GM12878 (cell line): ENCODE data around the gene TSEN34. TPM values are rescaled to one million over a fixed set of nuclear protein-coding genes. Genes with fewer than 3 reads are reported as not detected.

Source experiments
- ATAC-seq: fragments of 200-7000 bp; cut with Tn5 transposase; 3 replicates; pipeline ENCODE4 v1.9.1; 2020; ENCODE audit warnings: mild to moderate bottlenecking, moderate library complexity
- BruUV-seq: library from RNA; stranded (reverse); fragments of 400-500 nt; replicated peaks from 2 replicates; lab custom pipeline; 2021; lab: Mats Ljungman, UMichigan
- CTCF ChIA-PET: fragments of 300-600 bp; sonication (Branson Sonifier 250); formaldehyde crosslinking; extraction: SDS; loops from one replicate; lab custom pipeline; 2021; ENCODE audit warnings: inconsistent platforms; lab: Yijun Ruan, JAX
- POLR2A ChIA-PET: fragments of 350-600 bp; formaldehyde crosslinking; extraction: SDS; loops from one replicate; lab custom pipeline; 2021; ENCODE audit warnings: inconsistent platforms; lab: Charles Lee
- RAD21 ChIA-PET: fragments of 300-600 bp; sonication (Branson Sonifier 250); formaldehyde crosslinking; loops from one replicate; lab custom pipeline; 2023; ENCODE audit warnings: antibody characterized with exemption; ENCODE audit not compliant: unreplicated experiment; lab: Charles Lee
- SMC1A ChIA-PET: fragments of 300-600 bp; sonication (Branson Sonifier 250); formaldehyde crosslinking; loops from one replicate; lab custom pipeline; 2023; ENCODE audit not compliant: unreplicated experiment, uncharacterized antibody; lab: Charles Lee
- DNase-seq: peaks from one replicate; pipeline ENCODE4 v3.0.0-alpha.2; 2011; ENCODE audit warnings: low read depth, low spot score
- FAIRE-seq: peaks from 3 replicates; lab custom pipeline; 2011; peaks lifted over from hg19 to GRCh38; lab: Jason Lieb, UNC
- H2AFZ ChIP-seq: 2 replicates; pipeline ENCODE4 v1.6.0; 2011; ENCODE audit warnings: low read depth, low read length, control low read depth; ENCODE audit not compliant: control insufficient read depth
- H3K27ac ChIP-seq: 2 replicates; pipeline ENCODE4 v1.5.1; 2011; ENCODE audit warnings: control low read depth; ENCODE audit not compliant: control insufficient read depth, insufficient read depth
- H3K27me3 ChIP-seq, 2 experiments: replicated peaks in 1 of 2; 2 replicates each; pipeline versions ENCODE4 v1.6.0 to v1.6.1; 2011; ENCODE audit warnings: low read length in 1 of 2; ENCODE audit not compliant: control insufficient read depth in 2 of 2, insufficient read depth in 2 of 2
- H3K36me3 ChIP-seq, 2 experiments: 2 replicates each; pipeline ENCODE4 v1.5.1; 2011; ENCODE audit warnings: low read length in 1 of 2; ENCODE audit not compliant: control insufficient read depth in 2 of 2, insufficient read depth in 2 of 2
- H3K4me1 ChIP-seq: 2 replicates; pipeline ENCODE4 v1.6.1; 2011; ENCODE audit warnings: mild to moderate bottlenecking, low read length, moderate library complexity, mixed read lengths; ENCODE audit not compliant: control insufficient read depth, insufficient read depth
- H3K4me2 ChIP-seq: 2 replicates; pipeline ENCODE4 v1.6.0; 2011; ENCODE audit warnings: control low read depth; ENCODE audit not compliant: control insufficient read depth, insufficient read depth
- H3K4me3 ChIP-seq: fragments of 200-600 bp; sonication (generic); 2 replicates; pipeline ENCODE4 v1.5.1; 2016
- H3K79me2 ChIP-seq: 2 replicates; pipeline ENCODE4 v1.6.0; 2011; ENCODE audit warnings: low read length; ENCODE audit not compliant: control insufficient read depth, insufficient read depth
- H3K9ac ChIP-seq: 2 replicates; pipeline ENCODE4 v1.8.0; 2011; ENCODE audit warnings: low read length, control low read depth, mixed read lengths; ENCODE audit not compliant: control insufficient read depth, insufficient read depth
- H3K9me3 ChIP-seq: replicated peaks from 3 replicates; pipeline ENCODE4 v1.5.1; 2011; ENCODE audit warnings: mild to moderate bottlenecking, low read length; ENCODE audit not compliant: control insufficient read depth, insufficient read depth
- H4K20me1 ChIP-seq: 2 replicates; pipeline ENCODE4 v1.6.0; 2011; ENCODE audit not compliant: control insufficient read depth, insufficient read depth
- CEBPB ChIP-seq, 2 experiments: fragments of 150-350 bp in 1 of 2; IDR thresholded peaks; 2 replicates each; pipeline ENCODE4 v1.6.1; 2012 to 2014; ENCODE audit warnings: low read depth in 2 of 2, low read length in 2 of 2, borderline replicate concordance in 1 of 2, inconsistent platforms in 1 of 2
- DPF2 ChIP-seq: fragments of 450-650 bp; IDR thresholded peaks from 2 replicates; pipeline ENCODE4 v1.6.1; 2017; ENCODE audit warnings: mild to moderate bottlenecking
- GATAD2B ChIP-seq: fragments of 450-650 bp; conservative IDR thresholded peaks from 2 replicates; pipeline ENCODE4 v1.6.1; 2017; ENCODE audit warnings: low read depth, mild to moderate bottlenecking, moderate library complexity
- MYB ChIP-seq: fragments of 150-350 bp; IDR thresholded peaks from 2 replicates; pipeline ENCODE4 v1.6.1; 2014; ENCODE audit warnings: mild to moderate bottlenecking, low read depth, low read length, borderline replicate concordance
- NBN ChIP-seq: fragments of 450-650 bp; IDR thresholded peaks from 2 replicates; pipeline ENCODE4 v1.6.1; 2016
- POLR2A ChIP-seq: IDR thresholded peaks from 2 replicates; pipeline ENCODE4 v1.6.1; 2011; ENCODE audit warnings: low read depth, mild to moderate bottlenecking, low read length
- POLR2AphosphoS5 ChIP-seq: IDR thresholded peaks from 2 replicates; pipeline ENCODE4 v1.6.1; 2011; ENCODE audit warnings: mild to moderate bottlenecking, low read length, inconsistent platforms
- WGBS: methylation state at CpG from one replicate; pipeline ENCODE4 v1.1.6; 2016; ENCODE audit warnings: low lambda C conversion rate; ENCODE audit not compliant: insufficient replicate concordance, insufficient coverage; ENCODE audit errors: missing lambda C conversion rate; 5-methylcytosine and 5-hydroxymethylcytosine counted together
- in situ Hi-C: fragments of 300-500 bp; cut with MboI; formaldehyde crosslinking; loops from 9 replicates; pipeline ENCODE4 v1.14.3; 2018; ENCODE audit warnings: mixed read lengths
- intact Hi-C: fragments of 100-400 bp; cut with micrococcal nuclease; formaldehyde crosslinking; loops from one replicate; pipeline ENCODE4 v1.14.2; 2022; ENCODE audit not compliant: unreplicated experiment
- polyA plus RNA-seq, 11 experiments: library from polyadenylated mRNA; depleted of rRNA in 4 of 11; unstranded in 6 of 11; stranded (reverse) in 5 of 11; fragments of >200 nt; fragmentation: Nextera tagmentation in 4 of 11; fragmentation: Illumina TruSeq in 1 of 11; extraction: Ambion mirVana in 4 of 11; extraction: Trizol in 1 of 11; gene quantifications; 1 replicate in 1 of 11; 2 replicates in 10 of 11; pipeline versions ENCODE4 v1.2.1 to v1.2.3, GENCODE V29; 2011 to 2016; ENCODE audit warnings: inconsistent platforms in 2 of 11, missing spikeins in 2 of 11, low read depth in 1 of 11
- total RNA-seq, 4 experiments: library from RNA; depleted of rRNA in 3 of 4; stranded (reverse); fragments of >200 nt in 3 of 4; fragmentation: Illumina TruSeq in 1 of 4; extraction: Trizol in 1 of 4; gene quantifications; 2 replicates each; pipeline versions ENCODE4 v1.2.1 to v1.2.3, GENCODE V29; 2013 to 2021
- TF ChIP-seq, protein P1 (sequence below): IDR thresholded peaks from 2 replicates; pipeline ENCODE4 v1.6.1; 2012; ENCODE audit warnings: low read depth, low read length, improper control_type of control experiment

The TSEN34 gene
- total and polyA plus RNA-seq, 10 of the 15 experiments (the other 5 are each of a cell fraction or from before 2014, with no cell fraction given) = 1.0 to 35.9 (median 16.8) TPM

DNA sequence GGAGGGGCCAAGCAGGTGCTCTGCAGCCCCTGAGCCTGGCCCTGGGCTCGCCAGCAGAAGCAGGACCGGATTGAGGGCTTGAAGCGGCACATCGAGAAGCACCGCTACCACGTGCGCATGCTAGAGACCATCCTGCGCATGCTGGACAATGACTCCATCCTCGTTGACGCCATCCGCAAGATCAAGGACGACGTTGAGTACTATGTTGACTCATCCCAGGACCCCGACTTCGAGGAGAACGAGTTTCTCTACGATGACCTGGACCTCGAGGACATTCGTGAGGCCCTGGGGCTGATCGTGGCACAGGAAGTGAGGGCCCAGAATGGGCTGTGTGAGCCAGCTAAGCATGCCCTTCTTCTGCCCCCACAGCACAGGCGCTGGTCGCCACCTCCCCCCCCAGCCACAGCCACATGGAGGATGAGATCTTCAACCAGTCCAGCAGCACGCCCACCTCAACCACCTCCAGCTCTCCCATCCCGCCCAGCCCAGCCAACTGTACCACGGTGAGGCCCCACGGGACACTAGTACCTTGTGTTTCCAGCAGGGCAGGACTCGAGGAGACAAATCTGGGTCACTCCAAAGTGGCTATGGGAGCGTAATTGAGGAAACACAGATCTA lies 45.5 kb upstream of the TSEN34 start:
- Histone ChIP-seq H3K9me3 (no peaks in the 10 kb centered on the region), H3K4me3 (no peak overlapping the region), H3K4me1 (no peaks in the 10 kb centered on the region; the same call in 1 of the 2 replicates), H3K9ac (no peak overlapping the region), H3K4me2 (no peak overlapping the region), H2AFZ (no peak overlapping the region), H4K20me1 (peaks cover 4% of the 10 kb centered on the region; the same call in 1 of the 2 replicates), H3K27ac (no peak overlapping the region), H3K36me3 (peaks cover 35 to 42% of the 10 kb centered on the region in 2 experiments; a peak in 3 of 4 replicates), H3K27me3 (no peaks in the 10 kb centered on the region), H3K79me2 (peaks cover 9% of the 10 kb centered on the region)
- ChIA-PET CTCF (no interaction called here), POLR2A (no interaction called here), SMC1A (no interaction called here), RAD21 (no interaction called here)
- WGBS = 93% methylated on average over 28 of the region's 28 CpGs
- BruUV-seq = no TSS peak
- in situ Hi-C loops = loop anchor here (25.0 kb wide), 1 partner anchor 1517 kb away; the partner anchor contains the start of gene U2AF2
- no peak for ATAC-seq
- FAIRE-seq = no peak
- DNase-seq = no peak
- intact Hi-C loops = no loop called here
- no peak for TF ChIP-seq MYB
- TF ChIP-seq DPF2 = no peak
- TF ChIP-seq CEBPB (IDR thresholded peaks at IDR 0.05; ENCODE audit: borderline replicate concordance in 1 of 2, low read depth in 2 of 2, low read length in 2 of 2) = no peak
- no peak for TF ChIP-seq POLR2AphosphoS5
- TF ChIP-seq NBN = no peak
- TF ChIP-seq GATAD2B = no peak

DNA sequence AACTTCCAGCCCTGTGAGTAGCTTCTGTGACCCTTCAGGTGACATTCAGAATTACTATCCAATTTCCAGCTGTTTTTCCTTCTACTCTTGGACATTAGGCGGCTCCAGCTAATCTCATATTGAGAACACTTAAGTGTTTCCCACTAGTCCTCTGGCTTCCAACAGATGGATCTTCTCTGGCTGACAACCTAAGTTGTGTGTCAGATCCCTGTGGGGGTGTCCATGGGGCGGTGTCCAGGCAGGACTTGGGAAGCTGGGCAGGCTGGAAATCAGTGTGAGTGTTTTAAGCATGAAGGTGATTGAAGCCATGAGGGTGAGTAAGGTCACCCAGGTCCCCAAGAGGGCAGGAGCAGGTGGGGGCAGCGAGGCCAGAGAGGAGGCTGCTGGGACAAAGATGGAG lies 43.4 kb upstream of the TSEN34 start:
- Histone ChIP-seq H3K4me1 (no peaks in the 10 kb centered on the region), H3K4me2 (no peak overlapping the region), H3K27ac (no peak overlapping the region), H2AFZ (no peak overlapping the region), H3K36me3 (peaks cover 40 to 45% of the 10 kb centered on the region in 2 experiments; a peak in 3 of 4 replicates), H3K4me3 (no peak overlapping the region), H3K9me3 (no peaks in the 10 kb centered on the region), H3K9ac (no peak overlapping the region), H3K79me2 (no peaks in the 10 kb centered on the region), H4K20me1 (no peaks in the 10 kb centered on the region), H3K27me3 (no peaks in the 10 kb centered on the region)
- POLR2A ChIA-PET = interaction anchor here (2.0 kb wide), 1 partner anchor 11 kb away, joined by 6 read pairs; the partner anchor contains the start of gene LENG1
- no TSS peak for BruUV-seq
- TF ChIP-seq, protein P1, sequence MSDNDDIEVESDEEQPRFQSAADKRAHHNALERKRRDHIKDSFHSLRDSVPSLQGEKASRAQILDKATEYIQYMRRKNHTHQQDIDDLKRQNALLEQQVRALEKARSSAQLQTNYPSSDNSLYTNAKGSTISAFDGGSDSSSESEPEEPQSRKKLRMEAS = no peak
- TF ChIP-seq POLR2A = 0 out of 2 replicates have a peak, but pooled peaks have one; percentile 7
- SMC1A ChIA-PET = interaction anchor here (0.6 kb wide), 1 partner anchor 1979 kb away, joined by 3 read pairs; no protein-coding TSS in a partner anchor
- in situ Hi-C loops = loop anchor here (25.0 kb wide), 1 partner anchor 1515 kb away; the partner anchor contains the start of gene U2AF2
- RAD21 ChIA-PET = no interaction called here
- FAIRE-seq (no peak), DNase-seq (no peak), ATAC-seq (no peak)
- intact Hi-C loops = no loop called here
- WGBS = 98% methylated on average over 3 of the region's 3 CpGs
- CTCF ChIA-PET = no interaction called here
